ENCODE measurements around the gene TNS2.

DNA sequence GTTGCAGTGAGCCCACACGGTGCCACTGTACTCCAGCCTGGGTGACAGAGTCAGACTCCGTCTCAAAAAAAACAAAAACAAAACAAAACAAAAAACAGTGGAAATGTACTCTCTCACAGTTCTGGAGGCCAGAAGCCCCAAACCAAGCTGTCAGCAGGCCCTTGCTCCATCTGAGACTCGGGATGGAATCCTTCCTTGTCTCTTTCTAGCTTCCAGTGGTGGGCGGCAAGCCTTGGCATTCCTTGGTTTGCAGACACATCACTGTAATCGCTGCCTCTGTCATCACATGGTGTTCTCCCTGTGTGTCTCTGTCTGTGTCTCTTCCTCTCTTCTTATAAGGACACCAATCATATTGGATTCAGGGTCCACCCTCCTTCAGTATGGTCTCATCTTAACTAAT is 6.4 kb downstream of the TNS2 start:
- TF ChIP-seq CTCF (IDR thresholded peaks at IDR 0.05): no peak
- TF ChIP-seq EZH2 (IDR thresholded peaks at IDR 0.05; ENCODE audit: borderline replicate concordance, insufficient read depth, low read depth, low read length, poor library complexity, severe bottlenecking): no peak
